Cardiac muscle cell (in vitro differentiated cells and primary cell): ENCODE data around the gene CPM. TPM values are rescaled to one million over a fixed set of nuclear protein-coding genes. Genes with fewer than 3 reads are reported as not detected.
"Not testable (repeated sequence)": the region's sequence is repeated elsewhere in the genome, so short reads cannot be mapped to it uniquely, and the experiment has no call there.

Experiments used
- DNase-seq, 2 donors: peaks; one replicate each; pipeline versions ENCODE4 v3.0.0 to v3.0.0-alpha.2; 2010 to 2017; ENCODE audit warnings: low read depth in 1 of 2, low spot score in 1 of 2
- H3K27ac ChIP-seq: fragments of 200-600 bp; sonication (generic); 2 replicates; pipeline ENCODE4 v1.5.1; 2016
- H3K27me3 ChIP-seq: fragments of 200-600 bp; sonication (generic); 2 replicates; pipeline ENCODE4 v1.6.0; 2016; ENCODE audit warnings: control low read depth
- H3K36me3 ChIP-seq: fragments of 200-600 bp; sonication (generic); 2 replicates; pipeline ENCODE4 v1.5.1; 2016; ENCODE audit warnings: control low read depth
- H3K4me1 ChIP-seq: fragments of 200-600 bp; sonication (generic); 2 replicates; pipeline ENCODE4 v1.8.1; 2017; ENCODE audit warnings: low read depth, mild to moderate bottlenecking, mixed run types
- H3K4me3 ChIP-seq: fragments of 200-600 bp; sonication (generic); 2 replicates; pipeline ENCODE4 v1.5.1; 2016; ENCODE audit warnings: mild to moderate bottlenecking
- H3K9me3 ChIP-seq: fragments of 200-600 bp; sonication (generic); 2 replicates; pipeline ENCODE4 v1.5.1; 2017; ENCODE audit warnings: low read depth, mild to moderate bottlenecking, control low read depth
- polyA plus RNA-seq: library from polyadenylated mRNA; unstranded; fragments of >200 nt; fragmentation: Nextera tagmentation; extraction: Ambion mirVana; gene quantifications from 2 replicates; pipeline ENCODE4 v1.2.1, GENCODE V29; 2016
- total RNA-seq: library from RNA; depleted of rRNA; stranded (reverse); fragments of >200 nt; gene quantifications from 2 replicates; pipeline ENCODE4 v1.2.3, GENCODE V29; 2016
- TF ChIP-seq, protein P1 (sequence below): IDR thresholded peaks from 2 replicates; pipeline ENCODE4 v1.5.1; 2012; ENCODE audit warnings: low read depth, mild to moderate bottlenecking, low read length

CPM gene
- total and polyA plus RNA-seq, 2 experiments from 2014 or later = 1.5 to 2.0 TPM

DNA sequence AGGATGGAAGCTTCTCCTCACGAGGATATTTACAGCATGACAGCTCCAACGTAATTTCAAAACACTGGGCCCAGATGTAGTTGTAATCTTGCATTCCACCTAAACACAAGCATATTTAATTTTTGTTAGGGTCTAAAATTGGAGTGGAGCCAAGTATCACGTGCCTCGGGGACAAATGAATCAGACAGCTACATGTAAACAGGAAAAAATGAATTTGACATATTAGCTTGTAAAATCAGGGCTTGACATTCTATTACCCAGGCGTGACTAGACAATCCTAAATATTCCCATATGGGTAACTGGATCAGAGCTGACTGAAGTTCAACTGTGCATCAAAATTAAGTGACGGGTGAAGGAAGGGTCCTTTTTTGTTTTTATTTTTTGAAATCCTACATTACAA, 66.0 kb downstream of the CPM start:
- no peak overlapping the region for H3K4me3 ChIP-seq
- TF ChIP-seq, protein P1, sequence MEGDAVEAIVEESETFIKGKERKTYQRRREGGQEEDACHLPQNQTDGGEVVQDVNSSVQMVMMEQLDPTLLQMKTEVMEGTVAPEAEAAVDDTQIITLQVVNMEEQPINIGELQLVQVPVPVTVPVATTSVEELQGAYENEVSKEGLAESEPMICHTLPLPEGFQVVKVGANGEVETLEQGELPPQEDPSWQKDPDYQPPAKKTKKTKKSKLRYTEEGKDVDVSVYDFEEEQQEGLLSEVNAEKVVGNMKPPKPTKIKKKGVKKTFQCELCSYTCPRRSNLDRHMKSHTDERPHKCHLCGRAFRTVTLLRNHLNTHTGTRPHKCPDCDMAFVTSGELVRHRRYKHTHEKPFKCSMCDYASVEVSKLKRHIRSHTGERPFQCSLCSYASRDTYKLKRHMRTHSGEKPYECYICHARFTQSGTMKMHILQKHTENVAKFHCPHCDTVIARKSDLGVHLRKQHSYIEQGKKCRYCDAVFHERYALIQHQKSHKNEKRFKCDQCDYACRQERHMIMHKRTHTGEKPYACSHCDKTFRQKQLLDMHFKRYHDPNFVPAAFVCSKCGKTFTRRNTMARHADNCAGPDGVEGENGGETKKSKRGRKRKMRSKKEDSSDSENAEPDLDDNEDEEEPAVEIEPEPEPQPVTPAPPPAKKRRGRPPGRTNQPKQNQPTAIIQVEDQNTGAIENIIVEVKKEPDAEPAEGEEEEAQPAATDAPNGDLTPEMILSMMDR = no peak
- no peaks in the 10 kb centered on the region for H3K9me3 ChIP-seq
- no peaks in the 10 kb centered on the region for H3K27me3 ChIP-seq
- no peaks in the 10 kb centered on the region for H3K36me3 ChIP-seq
- H3K4me1 ChIP-seq = no peaks in the 10 kb centered on the region
- no peak for DNase-seq
- H3K27ac ChIP-seq = no peak overlapping the region

DNA sequence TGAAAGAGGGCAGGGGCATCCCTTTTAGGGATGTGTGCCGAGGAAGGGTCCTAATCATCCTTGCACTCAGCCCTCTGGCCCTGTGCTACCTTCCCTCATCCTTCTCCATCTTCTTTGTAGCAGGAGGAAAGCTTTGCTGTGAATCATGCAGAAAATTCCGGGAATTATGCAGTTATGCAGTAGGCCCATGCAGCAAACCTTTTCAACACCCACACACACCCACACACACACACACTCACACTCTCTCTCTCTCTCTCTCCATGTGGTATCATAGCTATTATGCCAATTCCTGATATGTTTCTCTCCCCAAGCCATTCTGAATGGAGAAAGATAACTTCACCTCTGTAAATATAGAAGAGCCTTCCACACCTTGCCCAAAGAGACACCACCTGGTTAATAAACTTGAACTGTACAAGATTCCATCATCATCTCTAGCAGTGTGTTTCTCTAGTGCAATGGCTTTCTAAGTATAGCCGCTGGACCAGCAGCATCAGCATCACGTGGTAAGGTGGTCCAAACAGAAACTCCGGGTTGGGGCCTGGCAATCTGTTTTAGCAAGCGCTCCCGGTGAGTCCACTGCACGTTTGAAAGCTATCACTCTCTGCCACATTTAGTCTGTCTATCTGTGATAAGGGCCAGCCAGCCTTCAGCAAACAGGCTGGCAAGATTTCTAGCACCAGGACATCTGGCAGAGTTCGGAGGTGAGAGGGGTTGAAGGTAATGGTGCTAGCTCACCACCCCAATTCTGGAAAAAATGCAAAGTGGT, 67.4 kb downstream of the CPM start:
- no peaks in the 10 kb centered on the region for H3K27me3 ChIP-seq
- no peaks in the 10 kb centered on the region for H3K4me1 ChIP-seq
- no peaks in the 10 kb centered on the region for H3K36me3 ChIP-seq
- TF ChIP-seq, protein P1 = no peak
- H3K4me3 ChIP-seq = no peak overlapping the region
- no peaks in the 10 kb centered on the region for H3K9me3 ChIP-seq
- no peak for DNase-seq
- H3K27ac ChIP-seq = no peak overlapping the region

DNA sequence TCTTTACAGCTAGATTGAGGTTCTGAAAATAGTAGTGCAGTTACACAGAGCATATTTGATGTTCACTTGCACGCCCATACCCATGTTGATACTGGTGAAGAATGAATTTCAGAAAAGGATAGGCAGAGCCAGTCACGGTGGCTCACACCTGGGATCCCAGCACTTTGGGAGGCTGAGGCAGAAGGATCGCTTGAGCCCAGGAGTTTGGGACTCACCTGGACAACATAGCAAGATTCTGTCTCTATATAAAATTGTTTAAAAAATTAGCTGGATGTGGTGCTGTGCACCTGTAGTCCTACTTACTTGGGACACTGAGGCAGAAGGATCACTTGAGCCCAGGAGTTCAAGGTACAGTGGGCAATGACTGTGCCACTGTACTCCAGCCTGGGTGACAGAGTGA, 68.4 kb downstream of the CPM start:
- H3K4me3 ChIP-seq = no peak overlapping the region
- H3K27me3 ChIP-seq = no peaks in the 10 kb centered on the region
- H3K4me1 ChIP-seq = no peaks in the 10 kb centered on the region
- TF ChIP-seq, protein P1 = no peak
- H3K9me3 ChIP-seq = no peaks in the 10 kb centered on the region
- no peaks in the 10 kb centered on the region for H3K36me3 ChIP-seq
- no peak overlapping the region for H3K27ac ChIP-seq
- DNase-seq = no peak

DNA sequence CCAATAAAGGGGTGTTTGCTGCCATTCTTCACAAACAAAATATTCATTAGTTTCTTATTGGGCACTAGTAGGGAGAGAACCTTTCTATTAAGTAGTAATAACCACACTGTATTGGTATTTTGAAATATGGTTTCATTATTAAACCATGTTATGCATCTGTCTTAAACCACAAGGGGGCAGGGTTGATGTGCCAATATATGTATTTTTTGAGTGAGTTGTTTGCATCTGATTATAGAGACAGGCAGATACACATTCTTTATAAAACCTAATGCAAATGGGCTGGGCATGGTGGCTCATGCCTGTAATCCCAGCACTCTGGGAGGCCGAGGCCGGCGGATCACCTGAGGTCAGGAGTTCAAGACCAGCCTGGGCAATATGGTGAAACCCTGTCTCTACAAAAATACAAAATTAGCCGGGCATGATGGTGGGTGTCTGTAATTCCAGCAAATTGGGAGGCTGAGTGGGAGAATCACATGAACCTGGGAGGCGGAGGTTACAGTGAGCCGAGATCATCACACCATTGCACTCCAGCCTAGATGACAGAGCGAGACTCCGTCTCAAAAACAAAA, 69.0 kb downstream of the CPM start:
- H3K27me3 ChIP-seq, H3K27ac ChIP-seq, H3K9me3 ChIP-seq, H3K36me3 ChIP-seq, H3K4me3 ChIP-seq, H3K4me1 ChIP-seq: not testable (repeated sequence)
- peak; percentile 55 to 71 for DNase-seq
- TF ChIP-seq, protein P1 = peak; percentile 54

DNA sequence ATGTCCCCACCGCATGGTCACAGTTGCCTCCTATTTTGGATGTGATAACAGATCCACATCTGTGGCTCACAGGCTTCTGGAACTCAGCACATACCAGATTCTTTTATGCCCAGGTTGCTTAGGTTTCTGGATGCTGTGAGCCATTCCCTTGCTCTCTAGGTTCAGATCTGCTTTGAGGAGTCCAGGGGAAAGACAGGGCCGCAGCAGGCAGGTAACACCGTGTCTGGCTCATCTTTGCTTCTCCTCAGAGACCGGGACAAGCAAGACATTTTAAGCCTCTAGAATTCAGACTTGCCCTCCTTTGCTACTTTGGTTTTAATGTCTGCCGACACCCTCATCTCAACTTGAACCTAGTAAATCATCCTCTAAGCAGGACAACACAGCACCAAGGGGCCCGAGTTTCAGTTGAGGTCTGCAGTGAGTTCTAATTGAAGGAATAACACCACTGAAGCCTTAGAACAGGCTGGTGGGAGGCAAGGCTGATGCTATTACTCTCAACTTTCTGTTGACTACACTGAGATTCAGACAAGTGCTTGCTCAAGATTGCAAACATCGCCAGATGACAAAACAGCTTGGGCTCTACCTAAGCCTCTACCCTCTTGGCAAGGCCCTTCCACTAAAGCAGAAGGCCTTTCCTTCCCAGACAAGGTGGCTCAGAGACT, 69.7 kb downstream of the CPM start:
- TF ChIP-seq, protein P1 = no peak

More for the DNA sequence above, 69.7 kb downstream of the CPM start:
- Histone ChIP-seq H3K4me3 (no peak overlapping the region), H3K4me1 (no peaks in the 10 kb centered on the region), H3K9me3 (no peaks in the 10 kb centered on the region), H3K27ac (no peak overlapping the region), H3K36me3 (no peaks in the 10 kb centered on the region), H3K27me3 (no peaks in the 10 kb centered on the region)
- no peak for DNase-seq
